Fibroblast of mammary gland (primary cell): ENCODE measurements around the gene RPS2.

Experiments
- DNase-seq: peaks from one replicate; pipeline ENCODE4 v3.0.0-alpha.2; 2010; ENCODE audit warnings: low read depth
- H3K4me3 ChIP-seq: 2 replicates; pipeline ENCODE4 v1.5.1; 2011; ENCODE audit warnings: low read depth, mild to moderate bottlenecking, low read length, moderate library complexity; ENCODE audit not compliant: control insufficient read depth
- CTCF ChIP-seq: conservative IDR thresholded peaks from 2 replicates; pipeline ENCODE4 v1.5.1; 2011; ENCODE audit warnings: low read depth, low read length, inconsistent platforms; ENCODE audit not compliant: control insufficient read depth, insufficient read depth

The RPS2 gene

GRCh38 chr16:1976216-1976520 lies 11.5 kb upstream of the RPS2 start:
- TF ChIP-seq CTCF = no peak

DNA sequence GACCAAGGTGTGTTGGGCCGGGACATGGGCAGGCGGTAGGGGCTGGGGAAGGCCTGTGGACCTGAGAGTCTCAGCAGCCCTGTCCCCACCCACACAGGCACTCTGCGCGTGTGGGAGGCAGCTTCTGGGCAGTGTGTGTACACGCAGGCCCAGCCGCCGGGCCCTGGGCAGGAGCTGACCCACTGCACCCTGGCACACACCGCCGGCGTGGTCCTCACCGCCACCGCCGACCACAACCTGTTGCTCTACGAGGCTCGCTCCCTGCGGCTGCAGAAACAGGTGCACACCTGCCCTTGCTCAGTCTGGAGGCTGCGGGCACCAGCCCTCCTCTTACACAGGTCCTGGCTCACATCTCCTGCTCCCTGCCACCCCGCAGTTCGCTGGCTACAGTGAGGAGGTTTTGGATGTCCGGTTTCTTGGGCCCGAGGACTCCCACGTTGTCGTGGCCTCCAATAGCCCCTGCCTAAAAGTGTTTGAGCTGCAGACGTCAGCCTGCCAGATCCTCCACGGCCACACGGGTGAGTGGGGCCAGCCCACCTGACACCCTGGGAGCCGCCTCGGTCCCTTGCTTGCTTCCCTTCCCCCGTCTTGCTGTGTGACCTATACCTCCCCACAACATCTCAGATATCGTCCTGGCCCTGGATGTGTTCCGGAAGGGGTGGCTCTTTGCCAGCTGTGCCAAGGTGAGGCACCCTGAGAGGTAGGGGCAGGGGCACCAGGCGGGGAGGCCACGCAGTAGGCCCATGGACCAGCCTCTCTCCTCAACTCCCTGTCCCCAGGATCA lies 11.0 kb upstream of the RPS2 start:
- TF ChIP-seq CTCF = no peak
- H3K4me3 ChIP-seq = no peak overlapping the region
- no peak for DNase-seq

More at GRCh38 chr16:1976216-1976520, 11.5 kb upstream of the RPS2 start:
- DNase-seq = no peak
- H3K4me3 ChIP-seq = no peak overlapping the region

GRCh38 chr16:1974157-1975070 lies 9.8 kb upstream of the RPS2 start:
- no peak for TF ChIP-seq CTCF
- DNase-seq = no peak

DNA sequence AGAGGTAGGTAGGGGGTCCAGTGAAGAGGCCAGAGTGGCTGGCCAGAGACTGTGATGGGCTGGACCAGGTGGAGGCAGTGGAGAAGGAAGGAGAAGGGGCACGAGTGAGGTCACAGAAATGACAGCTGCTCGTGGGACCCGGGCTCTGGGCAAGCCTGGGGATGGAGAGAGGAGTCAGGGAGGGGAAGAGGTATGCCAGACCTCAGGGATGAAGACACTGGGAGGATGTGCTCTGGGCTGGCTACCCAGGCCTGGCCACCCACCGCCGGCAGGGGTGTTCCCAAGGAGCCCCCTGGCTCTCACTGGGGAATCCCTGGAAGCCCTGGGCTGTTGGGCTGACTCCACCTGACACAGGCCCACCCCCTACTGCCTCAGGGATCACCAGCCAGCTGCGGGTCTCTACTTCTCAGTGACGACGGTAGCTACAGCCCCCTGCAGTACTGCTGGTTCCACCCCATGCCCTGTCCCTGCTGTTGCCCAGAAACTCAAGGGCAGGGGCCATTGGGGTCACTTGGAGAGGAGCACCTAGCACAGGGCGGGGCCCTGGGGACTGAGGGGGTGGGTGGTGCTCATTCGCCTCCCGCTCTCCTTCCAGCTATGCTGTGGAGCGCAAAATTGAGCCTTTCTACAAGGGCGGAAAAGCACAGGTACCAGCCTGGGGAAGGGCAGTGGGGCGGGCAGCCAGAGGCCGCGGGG lies 9.0 kb upstream of the RPS2 start:
- TF ChIP-seq CTCF = no peak
- no peak for DNase-seq
- no peak overlapping the region for H3K4me3 ChIP-seq

More at GRCh38 chr16:1974157-1975070, 9.8 kb upstream of the RPS2 start:
- no peak overlapping the region for H3K4me3 ChIP-seq

DNA sequence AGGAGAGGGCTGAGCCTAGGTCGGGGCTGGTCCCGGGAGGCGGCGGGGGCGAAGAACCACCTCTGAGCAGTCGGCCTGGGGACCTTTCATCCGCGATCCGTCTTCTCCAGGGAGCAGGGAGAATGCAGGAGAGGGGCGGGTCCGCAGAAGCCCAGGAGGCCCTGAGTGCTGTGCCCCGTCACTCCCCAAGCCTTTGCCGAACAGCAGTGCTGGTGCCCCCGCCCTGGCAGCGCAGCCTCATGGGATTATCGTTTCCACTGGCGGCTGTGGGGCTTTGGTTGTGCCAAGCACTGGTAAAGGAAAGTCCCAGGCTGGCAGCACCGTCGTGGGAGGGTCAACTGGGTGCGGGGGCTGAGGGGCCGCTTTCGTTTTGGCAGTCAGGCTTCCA lies 7.9 kb upstream of the RPS2 start:
- no peak for DNase-seq
- H3K4me3 ChIP-seq = peak overlapping the region; percentile 82
- no peak for TF ChIP-seq CTCF

DNA sequence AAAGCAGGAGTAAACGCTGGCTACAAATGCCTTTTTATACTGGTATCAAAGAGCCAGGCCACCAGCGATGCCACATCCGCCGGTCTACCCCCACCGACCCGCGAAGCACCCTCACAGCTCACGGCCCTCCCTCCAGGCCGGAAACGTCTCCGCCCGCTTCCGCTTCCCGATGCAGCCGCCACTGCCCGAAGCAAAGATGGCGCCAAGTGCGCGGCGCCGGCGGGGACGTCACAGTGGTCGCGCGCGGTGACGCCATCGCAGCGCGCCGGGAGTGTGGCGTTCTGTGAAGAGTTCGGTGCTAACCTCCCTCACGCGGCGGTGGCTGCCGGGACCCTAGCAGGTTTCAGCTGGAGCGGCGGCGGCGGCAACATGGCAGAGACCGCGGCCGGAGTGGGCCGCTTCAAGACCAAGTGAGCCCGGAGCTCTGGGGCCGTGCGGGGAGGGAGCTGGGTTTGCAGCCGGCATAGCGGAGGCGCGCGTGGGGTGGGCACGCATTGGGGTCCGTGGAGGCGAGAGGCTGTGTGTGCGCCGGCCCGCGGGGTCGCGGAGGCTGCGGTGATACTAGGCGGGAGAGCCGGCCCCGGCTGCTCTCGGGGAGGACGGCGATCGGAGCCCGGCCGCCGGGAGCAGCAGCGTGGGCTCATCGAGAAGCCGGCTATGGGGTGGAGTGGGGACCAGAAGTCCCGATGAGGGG lies 7.3 kb upstream of the RPS2 start, which contains the start of gene TBL3:
Gene TBL3, plus strand, starts transcription at position 258 of the 694 bp plus-strand sequence. Its CDS starts 112 bp downstream, at position 370.
- peak; percentile 91 for DNase-seq
- peak within 1 kb of the TSS; percentile 82 for H3K4me3 ChIP-seq
- no peak for TF ChIP-seq CTCF
